GM23338 (cell line): ENCODE data around the gene ABAT. TPM values are rescaled to one million over a fixed set of nuclear protein-coding genes. Genes with fewer than 3 reads are reported as not detected.

Experiments
- ATAC-seq: fragments of 200-7000 bp; cut with Tn5 transposase; 3 replicates; pipeline ENCODE4 v1.9.1; 2020
- DNase-seq: peaks from one replicate; pipeline ENCODE4 v3.0.0-alpha.2; 2015; ENCODE audit warnings: low spot score
- H2AFZ ChIP-seq: fragments of 200-600 bp; sonication (generic); 2 replicates; pipeline ENCODE4 v1.8.0; 2016; ENCODE audit warnings: antibody characterized with exemption, mild to moderate bottlenecking, moderate library complexity
- H3F3A ChIP-seq: fragments of 200-600 bp; sonication (generic); replicated peaks from 2 replicates; pipeline ENCODE4 v1.8.0; 2017; ENCODE audit warnings: antibody characterized with exemption, mixed run types, low read depth
- H3K27ac ChIP-seq: fragments of 200-600 bp; sonication (generic); 2 replicates; pipeline ENCODE4 v1.6.1; 2016; ENCODE audit warnings: low read depth
- H3K27me3 ChIP-seq: fragments of 200-600 bp; sonication (generic); 2 replicates; pipeline ENCODE4 v1.8.0; 2016; ENCODE audit warnings: mild to moderate bottlenecking, mixed run types, moderate library complexity; ENCODE audit not compliant: insufficient read depth
- H3K36me3 ChIP-seq: fragments of 200-600 bp; sonication (generic); 2 replicates; pipeline ENCODE4 v1.8.0; 2016; ENCODE audit warnings: mild to moderate bottlenecking; ENCODE audit not compliant: insufficient read depth
- H3K4me1 ChIP-seq: fragments of 200-600 bp; sonication (generic); 2 replicates; pipeline ENCODE4 v1.8.0; 2016; ENCODE audit warnings: mild to moderate bottlenecking, moderate library complexity; ENCODE audit not compliant: insufficient read depth
- H3K4me2 ChIP-seq: fragments of 200-600 bp; sonication (generic); 2 replicates; pipeline ENCODE4 v1.7.1; 2017; ENCODE audit warnings: mixed run types
- H3K4me3 ChIP-seq: fragments of 200-600 bp; sonication (generic); 2 replicates; pipeline ENCODE4 v1.6.1; 2016; ENCODE audit warnings: mixed run types
- H3K79me2 ChIP-seq: fragments of 200-600 bp; sonication (generic); replicated peaks from 2 replicates; pipeline ENCODE4 v1.8.0; 2017; ENCODE audit warnings: mild to moderate bottlenecking; ENCODE audit not compliant: insufficient read depth
- H3K9me2 ChIP-seq: fragments of 200-600 bp; sonication (generic); 2 replicates; pipeline ENCODE4 v1.8.0; 2017; ENCODE audit not compliant: insufficient read depth
- H4K20me1 ChIP-seq: fragments of 200-600 bp; sonication (generic); replicated peaks from 2 replicates; pipeline ENCODE4 v1.8.0; 2017; ENCODE audit warnings: mild to moderate bottlenecking; ENCODE audit not compliant: insufficient read depth
- H3K27ac Mint-ChIP-seq: 2 replicates; pipeline ENCODE4 v1.8.0; 2020; ENCODE audit warnings: inconsistent platforms, mild to moderate bottlenecking, moderate library complexity, mixed read lengths
- H3K27me3 Mint-ChIP-seq: 3 replicates; pipeline ENCODE4 v1.8.0; 2022; ENCODE audit warnings: low read depth, mild to moderate bottlenecking, moderate library complexity, mixed read lengths, inconsistent platforms; ENCODE audit not compliant: insufficient read depth, poor library complexity
- H3K36me3 Mint-ChIP-seq: 3 replicates; pipeline ENCODE4 v1.8.0; 2021; ENCODE audit warnings: low read depth, mild to moderate bottlenecking, inconsistent platforms, moderate library complexity, mixed read lengths
- H3K4me1 Mint-ChIP-seq: 3 replicates; pipeline ENCODE4 v1.8.0; 2020; ENCODE audit warnings: mild to moderate bottlenecking, inconsistent platforms, mixed read lengths
- H3K4me3 Mint-ChIP-seq: 3 replicates; pipeline ENCODE4 v1.8.0; 2021; ENCODE audit warnings: moderate library complexity, mild to moderate bottlenecking, inconsistent platforms, mixed read lengths
- H3K9me3 Mint-ChIP-seq: 3 replicates; pipeline ENCODE4 v1.8.0; 2020; ENCODE audit warnings: moderate library complexity, mild to moderate bottlenecking, inconsistent platforms, mixed read lengths
- CREB1 ChIP-seq: fragments of 250-450 bp; sonication (Bioruptor Pico); IDR thresholded peaks from 2 replicates; pipeline ENCODE4 v1.5.0; 2020; ENCODE audit warnings: low read depth, mild to moderate bottlenecking, moderate library complexity
- ETS1 ChIP-seq: IDR thresholded peaks from 2 replicates; pipeline ENCODE4 v1.6.1; 2016; ENCODE audit warnings: antibody characterized with exemption
- JUNB ChIP-seq: IDR thresholded peaks from one replicate; pipeline ENCODE4 v1.6.1; 2016; ENCODE audit warnings: antibody characterized with exemption; ENCODE audit not compliant: unreplicated experiment
- POLR2AphosphoS5 ChIP-seq: IDR thresholded peaks from 2 replicates; pipeline ENCODE4 v1.6.1; 2016; ENCODE audit warnings: antibody characterized with exemption, low read depth
- REST ChIP-seq: IDR thresholded peaks from one replicate; pipeline ENCODE4 v1.6.1; 2018; ENCODE audit warnings: antibody characterized with exemption; ENCODE audit not compliant: unreplicated experiment
- ZNF331 ChIP-seq: fragments of 250-450 bp; sonication (Bioruptor Pico); IDR thresholded peaks from 2 replicates; pipeline ENCODE4 v1.5.0; 2020; ENCODE audit warnings: low read depth, mild to moderate bottlenecking, moderate library complexity
- polyA plus RNA-seq: library from polyadenylated mRNA; unstranded; fragments of >200 nt; fragmentation: Nextera tagmentation; extraction: Ambion mirVana; gene quantifications from 2 replicates; pipeline ENCODE4 v1.2.1, GENCODE V29; 2016
- total RNA-seq: library from RNA; depleted of rRNA; stranded (reverse); fragments of >200 nt; shearing (Covaris generic); gene quantifications from 2 replicates; pipeline ENCODE4 v1.2.3, GENCODE V29; 2014
- TF ChIP-seq, protein P1 (sequence below), 2 experiments: fragments of 200-600 bp in 1 of 2; sonication (generic) in 1 of 2; conservative IDR thresholded peaks; 2 replicates each; pipeline versions ENCODE4 v1.5.1 to v1.6.1; 2016 to 2017; ENCODE audit warnings: antibody characterized with exemption in 2 of 2, low read depth in 2 of 2, mild to moderate bottlenecking in 2 of 2, moderate library complexity in 1 of 2
- TF ChIP-seq, protein P2 (sequence below): fragments of 250-450 bp; sonication (Bioruptor Pico); IDR thresholded peaks from 2 replicates; pipeline ENCODE4 v1.5.0; 2020; ENCODE audit warnings: mild to moderate bottlenecking, moderate library complexity

Gene ABAT
- total and polyA plus RNA-seq, 2 experiments from 2014 or later: 4.4 to 8.8 TPM

DNA sequence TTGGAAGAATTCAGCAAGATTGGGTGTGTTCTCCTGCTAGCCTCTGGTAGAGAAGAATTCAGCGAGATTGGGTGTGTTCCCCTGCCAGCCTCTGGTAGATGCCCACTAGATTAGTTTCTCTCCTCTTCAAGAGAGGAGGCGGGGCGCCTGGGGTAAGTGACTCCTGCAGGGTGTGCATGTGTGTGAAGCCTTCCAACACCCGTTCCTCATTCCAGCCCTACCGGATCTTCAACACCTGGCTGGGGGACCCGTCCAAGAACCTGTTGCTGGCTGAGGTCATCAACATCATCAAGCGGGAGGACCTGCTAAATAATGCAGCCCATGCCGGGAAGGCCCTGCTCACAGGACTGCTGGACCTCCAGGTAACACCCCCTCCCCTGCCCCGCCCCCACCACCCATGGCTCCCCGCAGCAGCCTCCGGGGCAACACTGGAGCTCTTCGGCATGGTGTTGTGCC, 101.7 kb downstream of the ABAT start (continued):
- TF ChIP-seq REST (no peak), ZNF331 (CRISPR knock-in tag) (no peak), POLR2AphosphoS5 (no peak)

GRCh38 chr16:8777217-8777616, 102.8 kb downstream of the ABAT start:
- Histone ChIP-seq H3K4me2 (no peak overlapping the region), H2AFZ (no peak overlapping the region), H3K36me3 (no peaks in the 10 kb centered on the region), H3K4me1 (no peaks in the 10 kb centered on the region), H3K27ac (no peak overlapping the region), H3K4me3 (no peak overlapping the region), H4K20me1 (no peaks in the 10 kb centered on the region), H3F3A (no peaks in the 10 kb centered on the region), H3K9me2 (no peaks in the 10 kb centered on the region), H3K27me3 (no peaks in the 10 kb centered on the region), H3K79me2 (no peaks in the 10 kb centered on the region)
- ATAC-seq: no peak
- H3K36me3 Mint-ChIP-seq: peaks cover 6% of the 10 kb centered on the region; the same call in 2 of the 3 replicates
- peaks cover 3% of the 10 kb centered on the region for H3K27me3 Mint-ChIP-seq
- no peaks in the 10 kb centered on the region for H3K9me3 Mint-ChIP-seq
- no peak overlapping the region for H3K27ac Mint-ChIP-seq
- DNase-seq: no peak
- no peaks in the 10 kb centered on the region for H3K4me1 Mint-ChIP-seq
- no peak overlapping the region for H3K4me3 Mint-ChIP-seq
- TF ChIP-seq, protein P1, sequence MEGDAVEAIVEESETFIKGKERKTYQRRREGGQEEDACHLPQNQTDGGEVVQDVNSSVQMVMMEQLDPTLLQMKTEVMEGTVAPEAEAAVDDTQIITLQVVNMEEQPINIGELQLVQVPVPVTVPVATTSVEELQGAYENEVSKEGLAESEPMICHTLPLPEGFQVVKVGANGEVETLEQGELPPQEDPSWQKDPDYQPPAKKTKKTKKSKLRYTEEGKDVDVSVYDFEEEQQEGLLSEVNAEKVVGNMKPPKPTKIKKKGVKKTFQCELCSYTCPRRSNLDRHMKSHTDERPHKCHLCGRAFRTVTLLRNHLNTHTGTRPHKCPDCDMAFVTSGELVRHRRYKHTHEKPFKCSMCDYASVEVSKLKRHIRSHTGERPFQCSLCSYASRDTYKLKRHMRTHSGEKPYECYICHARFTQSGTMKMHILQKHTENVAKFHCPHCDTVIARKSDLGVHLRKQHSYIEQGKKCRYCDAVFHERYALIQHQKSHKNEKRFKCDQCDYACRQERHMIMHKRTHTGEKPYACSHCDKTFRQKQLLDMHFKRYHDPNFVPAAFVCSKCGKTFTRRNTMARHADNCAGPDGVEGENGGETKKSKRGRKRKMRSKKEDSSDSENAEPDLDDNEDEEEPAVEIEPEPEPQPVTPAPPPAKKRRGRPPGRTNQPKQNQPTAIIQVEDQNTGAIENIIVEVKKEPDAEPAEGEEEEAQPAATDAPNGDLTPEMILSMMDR (conservative IDR thresholded peaks at IDR 0.05; ENCODE audit: low read depth in 2 of 2): no peak
- TF ChIP-seq ETS1 (no peak), REST (no peak), ZNF331 (CRISPR knock-in tag) (no peak), JUNB (no peak), CREB1 (CRISPR knock-in tag) (no peak)
- TF ChIP-seq, protein P2, sequence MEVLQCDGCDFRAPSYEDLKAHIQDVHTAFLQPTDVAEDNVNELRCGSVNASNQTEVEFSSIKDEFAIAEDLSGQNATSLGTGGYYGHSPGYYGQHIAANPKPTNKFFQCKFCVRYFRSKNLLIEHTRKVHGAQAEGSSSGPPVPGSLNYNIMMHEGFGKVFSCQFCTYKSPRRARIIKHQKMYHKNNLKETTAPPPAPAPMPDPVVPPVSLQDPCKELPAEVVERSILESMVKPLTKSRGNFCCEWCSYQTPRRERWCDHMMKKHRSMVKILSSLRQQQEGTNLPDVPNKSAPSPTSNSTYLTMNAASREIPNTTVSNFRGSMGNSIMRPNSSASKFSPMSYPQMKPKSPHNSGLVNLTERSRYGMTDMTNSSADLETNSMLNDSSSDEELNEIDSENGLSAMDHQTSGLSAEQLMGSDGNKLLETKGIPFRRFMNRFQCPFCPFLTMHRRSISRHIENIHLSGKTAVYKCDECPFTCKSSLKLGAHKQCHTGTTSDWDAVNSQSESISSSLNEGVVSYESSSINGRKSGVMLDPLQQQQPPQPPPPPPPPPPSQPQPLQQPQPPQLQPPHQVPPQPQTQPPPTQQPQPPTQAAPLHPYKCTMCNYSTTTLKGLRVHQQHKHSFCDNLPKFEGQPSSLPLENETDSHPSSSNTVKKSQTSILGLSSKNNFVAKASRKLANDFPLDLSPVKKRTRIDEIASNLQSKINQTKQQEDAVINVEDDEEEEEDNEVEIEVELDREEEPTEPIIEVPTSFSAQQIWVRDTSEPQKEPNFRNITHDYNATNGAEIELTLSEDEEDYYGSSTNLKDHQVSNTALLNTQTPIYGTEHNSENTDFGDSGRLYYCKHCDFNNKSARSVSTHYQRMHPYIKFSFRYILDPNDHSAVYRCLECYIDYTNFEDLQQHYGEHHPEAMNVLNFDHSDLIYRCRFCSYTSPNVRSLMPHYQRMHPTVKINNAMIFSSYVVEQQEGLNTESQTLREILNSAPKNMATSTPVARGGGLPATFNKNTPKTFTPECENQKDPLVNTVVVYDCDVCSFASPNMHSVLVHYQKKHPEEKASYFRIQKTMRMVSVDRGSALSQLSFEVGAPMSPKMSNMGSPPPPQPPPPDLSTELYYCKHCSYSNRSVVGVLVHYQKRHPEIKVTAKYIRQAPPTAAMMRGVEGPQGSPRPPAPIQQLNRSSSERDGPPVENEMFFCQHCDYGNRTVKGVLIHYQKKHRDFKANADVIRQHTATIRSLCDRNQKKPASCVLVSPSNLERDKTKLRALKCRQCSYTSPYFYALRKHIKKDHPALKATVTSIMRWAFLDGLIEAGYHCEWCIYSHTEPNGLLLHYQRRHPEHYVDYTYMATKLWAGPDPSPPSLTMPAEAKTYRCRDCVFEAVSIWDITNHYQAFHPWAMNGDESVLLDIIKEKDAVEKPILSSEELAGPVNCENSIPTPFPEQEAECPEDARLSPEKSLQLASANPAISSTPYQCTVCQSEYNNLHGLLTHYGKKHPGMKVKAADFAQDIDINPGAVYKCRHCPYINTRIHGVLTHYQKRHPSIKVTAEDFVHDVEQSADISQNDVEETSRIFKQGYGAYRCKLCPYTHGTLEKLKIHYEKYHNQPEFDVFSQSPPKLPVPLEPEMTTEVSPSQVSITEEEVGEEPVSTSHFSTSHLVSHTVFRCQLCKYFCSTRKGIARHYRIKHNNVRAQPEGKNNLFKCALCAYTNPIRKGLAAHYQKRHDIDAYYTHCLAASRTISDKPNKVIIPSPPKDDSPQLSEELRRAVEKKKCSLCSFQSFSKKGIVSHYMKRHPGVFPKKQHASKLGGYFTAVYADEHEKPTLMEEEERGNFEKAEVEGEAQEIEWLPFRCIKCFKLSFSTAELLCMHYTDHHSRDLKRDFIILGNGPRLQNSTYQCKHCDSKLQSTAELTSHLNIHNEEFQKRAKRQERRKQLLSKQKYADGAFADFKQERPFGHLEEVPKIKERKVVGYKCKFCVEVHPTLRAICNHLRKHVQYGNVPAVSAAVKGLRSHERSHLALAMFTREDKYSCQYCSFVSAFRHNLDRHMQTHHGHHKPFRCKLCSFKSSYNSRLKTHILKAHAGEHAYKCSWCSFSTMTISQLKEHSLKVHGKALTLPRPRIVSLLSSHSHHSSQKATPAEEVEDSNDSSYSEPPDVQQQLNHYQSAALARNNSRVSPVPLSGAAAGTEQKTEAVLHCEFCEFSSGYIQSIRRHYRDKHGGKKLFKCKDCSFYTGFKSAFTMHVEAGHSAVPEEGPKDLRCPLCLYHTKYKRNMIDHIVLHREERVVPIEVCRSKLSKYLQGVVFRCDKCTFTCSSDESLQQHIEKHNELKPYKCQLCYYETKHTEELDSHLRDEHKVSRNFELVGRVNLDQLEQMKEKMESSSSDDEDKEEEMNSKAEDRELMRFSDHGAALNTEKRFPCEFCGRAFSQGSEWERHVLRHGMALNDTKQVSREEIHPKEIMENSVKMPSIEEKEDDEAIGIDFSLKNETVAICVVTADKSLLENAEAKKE: no peak
